Measurements from ENCODE around the gene LRRTM2. TPM values are rescaled to one million over a fixed set of nuclear protein-coding genes. Genes with fewer than 3 reads are reported as not detected.
"Not testable (repeated sequence)": the region's sequence is repeated elsewhere in the genome, so short reads cannot be mapped to it uniquely, and the experiment has no call there.

Gene LRRTM2
- total RNA-seq (2014; rRNA removed; shearing (Covaris generic); ENCODE audit: low replicate concordance) = not detected in 2 replicates

- in situ Hi-C loops (cut with HindIII; ENCODE audit: low pct_unique_long_range_greater_than_20kb, low sequenced_read_pairs) = no loop called here
- no peak for DNase-seq (ENCODE audit: low read depth)
These were observed at the start of gene LRRTM2 for GRCh38 chr5:138874771-138875551. Gene LRRTM2 (minus strand): TSS chr5:138875335. CDS start chr5:138874911, 424 bp downstream.

- in situ Hi-C loops (cut with HindIII; ENCODE audit: low pct_unique_long_range_greater_than_20kb, low sequenced_read_pairs) = no loop called here
- no peak for DNase-seq (ENCODE audit: low read depth)
These were observed 47.4 kb upstream of the LRRTM2 start for GRCh38 chr5:138922494-138922893.

- DNase-seq (ENCODE audit: low read depth); in situ Hi-C loops (cut with HindIII; ENCODE audit: low pct_unique_long_range_greater_than_20kb, low sequenced_read_pairs): not testable (repeated sequence)
These were observed 46.2 kb upstream of the LRRTM2 start for GRCh38 chr5:138921362-138921761.

- in situ Hi-C loops (cut with HindIII; ENCODE audit: low pct_unique_long_range_greater_than_20kb, low sequenced_read_pairs) = no loop called here
- DNase-seq (ENCODE audit: low read depth) = no peak
These were observed 45.0 kb upstream of the LRRTM2 start for GRCh38 chr5:138920181-138920580.

GRCh38 chr5:138918686-138919085 lies 43.6 kb upstream of the LRRTM2 start:
- in situ Hi-C loops (cut with HindIII; ENCODE audit: low pct_unique_long_range_greater_than_20kb, low sequenced_read_pairs) = no loop called here
- no peak for DNase-seq (ENCODE audit: low read depth)

- no peak for DNase-seq (ENCODE audit: low read depth)
These were observed 39.2 kb upstream of the LRRTM2 start for GRCh38 chr5:138914338-138914737.

GRCh38 chr5:138913773-138914172 lies 38.6 kb upstream of the LRRTM2 start:
- no peak for DNase-seq (ENCODE audit: low read depth)
- in situ Hi-C loops (cut with HindIII; ENCODE audit: low pct_unique_long_range_greater_than_20kb, low sequenced_read_pairs) = no loop called here

More at GRCh38 chr5:138914338-138914737, 39.2 kb upstream of the LRRTM2 start:
- in situ Hi-C loops (cut with HindIII; ENCODE audit: low pct_unique_long_range_greater_than_20kb, low sequenced_read_pairs) = no loop called here

- DNase-seq (ENCODE audit: low read depth) = no peak
- in situ Hi-C loops (cut with HindIII; ENCODE audit: low pct_unique_long_range_greater_than_20kb, low sequenced_read_pairs) = no loop called here
These were observed 37.0 kb upstream of the LRRTM2 start for GRCh38 chr5:138912093-138912492.

- DNase-seq (ENCODE audit: low read depth) = no peak
- in situ Hi-C loops (cut with HindIII; ENCODE audit: low pct_unique_long_range_greater_than_20kb, low sequenced_read_pairs) = no loop called here
These were observed 36.3 kb upstream of the LRRTM2 start for GRCh38 chr5:138911441-138911840.

GRCh38 chr5:138910546-138911185 lies 35.5 kb upstream of the LRRTM2 start:
- no peak for DNase-seq (ENCODE audit: low read depth)
- in situ Hi-C loops (cut with HindIII; ENCODE audit: low pct_unique_long_range_greater_than_20kb, low sequenced_read_pairs) = no loop called here

- in situ Hi-C loops (cut with HindIII; ENCODE audit: low pct_unique_long_range_greater_than_20kb, low sequenced_read_pairs) = no loop called here
- no peak for DNase-seq (ENCODE audit: low read depth)
These were observed 34.6 kb upstream of the LRRTM2 start for GRCh38 chr5:138909734-138910133.

GRCh38 chr5:138905541-138905940 lies 30.4 kb upstream of the LRRTM2 start:
- in situ Hi-C loops (cut with HindIII; ENCODE audit: low pct_unique_long_range_greater_than_20kb, low sequenced_read_pairs) = no loop called here
- peak; percentile 23 for DNase-seq (ENCODE audit: low read depth)

GRCh38 chr5:138903130-138903775 lies 28.1 kb upstream of the LRRTM2 start:
- in situ Hi-C loops (cut with HindIII; ENCODE audit: low pct_unique_long_range_greater_than_20kb, low sequenced_read_pairs) = no loop called here
- DNase-seq (ENCODE audit: low read depth) = no peak

- in situ Hi-C loops (cut with HindIII; ENCODE audit: low pct_unique_long_range_greater_than_20kb, low sequenced_read_pairs) = no loop called here
- DNase-seq (ENCODE audit: low read depth) = no peak
These were observed 26.6 kb upstream of the LRRTM2 start for GRCh38 chr5:138901716-138902115.

- in situ Hi-C loops (cut with HindIII; ENCODE audit: low pct_unique_long_range_greater_than_20kb, low sequenced_read_pairs) = no loop called here
These were observed 25.3 kb upstream of the LRRTM2 start for GRCh38 chr5:138900281-138900965.

GRCh38 chr5:138898742-138899141 lies 23.6 kb upstream of the LRRTM2 start:
- no peak for DNase-seq (ENCODE audit: low read depth)
- in situ Hi-C loops (cut with HindIII; ENCODE audit: low pct_unique_long_range_greater_than_20kb, low sequenced_read_pairs) = no loop called here

More at GRCh38 chr5:138900281-138900965, 25.3 kb upstream of the LRRTM2 start:
- no peak for DNase-seq (ENCODE audit: low read depth)

GRCh38 chr5:138898299-138898698 lies 23.2 kb upstream of the LRRTM2 start:
- in situ Hi-C loops (cut with HindIII; ENCODE audit: low pct_unique_long_range_greater_than_20kb, low sequenced_read_pairs) = no loop called here

GRCh38 chr5:138895918-138896317 lies 20.8 kb upstream of the LRRTM2 start:
- no peak for DNase-seq (ENCODE audit: low read depth)
- in situ Hi-C loops (cut with HindIII; ENCODE audit: low pct_unique_long_range_greater_than_20kb, low sequenced_read_pairs) = no loop called here

More at GRCh38 chr5:138898299-138898698, 23.2 kb upstream of the LRRTM2 start:
- no peak for DNase-seq (ENCODE audit: low read depth)

Data from Caki2 (cell line).